ENCODE measurements around the gene PLCD3. TPM values are rescaled to one million over a fixed set of nuclear protein-coding genes. Genes with fewer than 3 reads are reported as not detected.

Gene PLCD3
- total RNA-seq, 1 experiment from 2014 or later, result 35.1 TPM

DNA sequence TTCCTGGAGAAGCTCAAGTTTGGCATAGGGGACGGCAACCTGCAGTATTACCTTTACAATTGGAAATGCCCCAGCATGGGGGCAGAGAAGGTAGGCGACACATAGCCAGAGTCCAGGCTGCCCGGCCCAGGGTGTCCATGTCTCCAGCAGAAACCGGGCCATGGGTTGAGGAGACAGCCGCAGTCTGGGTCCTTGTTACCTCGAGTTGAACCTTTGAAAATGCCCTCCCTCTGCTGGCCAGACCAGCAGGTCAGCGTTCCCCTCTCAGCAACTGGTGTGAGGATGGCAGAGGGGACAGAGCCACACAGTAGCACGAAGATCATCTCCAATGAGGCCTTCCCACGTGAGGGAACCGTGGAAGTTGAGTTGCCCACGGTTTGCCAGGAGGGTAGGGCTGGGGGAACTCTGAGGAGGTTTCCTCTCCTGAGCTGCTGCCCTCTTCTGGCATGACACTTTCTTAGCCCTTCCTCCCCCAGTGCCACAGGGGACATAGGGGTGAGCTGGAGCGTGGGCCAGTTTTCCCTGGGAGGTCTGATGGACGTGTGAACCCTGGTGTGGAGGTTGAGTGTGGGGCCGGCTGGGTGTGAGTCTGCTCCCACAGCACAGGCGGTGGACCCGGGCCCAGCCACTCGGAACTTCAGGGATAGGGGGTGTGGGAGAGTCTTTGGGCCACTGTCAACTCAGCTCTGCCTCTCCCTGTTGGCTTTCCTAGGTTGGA is 27.2 kb downstream of the PLCD3 start:
- H3K27ac ChIP-seq (ENCODE audit: low read length), result no peak overlapping the region
- no peaks in the 10 kb centered on the region for H3K27me3 ChIP-seq (ENCODE audit: low read length)
- H3K9me2 ChIP-seq (replicated peaks; ENCODE audit: low read length), result no peaks in the 10 kb centered on the region
- no peak overlapping the region for H3K4me3 ChIP-seq (ENCODE audit: low read length)
- H3F3A ChIP-seq (ENCODE audit: low read length, unreplicated experiment), result peaks cover 3% of the 10 kb centered on the region
- DNase-seq (no peak), ATAC-seq (peak; percentile 16)
- POLR2A ChIA-PET (ENCODE audit: unreplicated experiment), result no interaction called here
- no peaks in the 10 kb centered on the region for H3K9me3 ChIP-seq (ENCODE audit: low read length)
- BruUV-seq (replicated peaks), result no TSS peak
- no peaks in the 10 kb centered on the region for H4K20me1 ChIP-seq (ENCODE audit: low read length)
- peaks cover 65% of the 10 kb centered on the region for H3K36me3 ChIP-seq (ENCODE audit: low read depth, low read length)
- no peak overlapping the region for H3K4me2 ChIP-seq (ENCODE audit: low read length)
- no peak; the same call in none of the 2 replicates for TF ChIP-seq CTCF (conservative IDR thresholded peaks at IDR 0.05; ENCODE audit: low read depth, low read length)
- no peak for TF ChIP-seq EZH2phosphoT487 (IDR thresholded peaks at IDR 0.05; ENCODE audit: borderline replicate concordance, low read length)
- no peak for TF ChIP-seq EZH2 (IDR thresholded peaks at IDR 0.05; ENCODE audit: low read length, unreplicated experiment)
- H3K79me2 ChIP-seq (ENCODE audit: low read length), result no peaks in the 10 kb centered on the region
- no peaks in the 10 kb centered on the region for H3K4me1 ChIP-seq (ENCODE audit: insufficient read depth, low read length)
- H3K9ac ChIP-seq (ENCODE audit: low read length), result no peak overlapping the region
- H2AFZ ChIP-seq (ENCODE audit: low read length), result no peak overlapping the region
- intact Hi-C loops (cut with micrococcal nuclease), result no loop called here
- CTCF ChIA-PET, result interaction anchor here (2.4 kb wide), 1 partner anchor 30 kb away, joined by 15 read pairs; the partner anchor contains the start of gene ACBD4

DNA sequence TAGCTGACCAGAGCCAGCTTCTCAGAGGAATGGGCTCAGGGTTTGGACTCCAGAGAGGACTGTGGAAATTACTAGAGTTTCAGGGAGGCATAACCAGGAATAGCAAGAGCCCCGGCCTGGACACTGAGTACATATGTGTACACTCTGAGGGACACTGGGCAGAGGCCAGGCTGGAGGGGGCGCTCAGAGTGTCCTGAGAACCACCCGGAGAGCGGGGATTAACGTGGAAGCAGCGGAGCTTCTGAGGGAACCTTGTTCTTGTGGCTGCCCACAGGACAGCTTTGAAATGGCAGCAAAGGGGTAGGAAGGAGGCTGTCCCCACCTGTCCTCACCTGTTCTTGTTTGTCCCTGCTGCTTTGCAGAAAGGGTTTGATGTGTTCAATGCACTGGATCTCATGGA is 27.8 kb downstream of the PLCD3 start:
- Histone ChIP-seq H3K27ac (ENCODE audit: low read length) (no peak overlapping the region), H3K36me3 (ENCODE audit: low read depth, low read length) (peaks cover 70% of the 10 kb centered on the region), H3K4me3 (ENCODE audit: low read length) (no peak overlapping the region), H3K4me2 (ENCODE audit: low read length) (no peak overlapping the region), H4K20me1 (ENCODE audit: low read length) (no peaks in the 10 kb centered on the region), H3K9ac (ENCODE audit: low read length) (no peak overlapping the region), H3K9me2 (replicated peaks; ENCODE audit: low read length) (no peaks in the 10 kb centered on the region), H3K27me3 (ENCODE audit: low read length) (no peaks in the 10 kb centered on the region), H3K9me3 (ENCODE audit: low read length) (no peaks in the 10 kb centered on the region), H2AFZ (ENCODE audit: low read length) (no peak overlapping the region), H3F3A (ENCODE audit: low read length, unreplicated experiment) (peaks cover 3% of the 10 kb centered on the region), H3K4me1 (ENCODE audit: insufficient read depth, low read length) (no peaks in the 10 kb centered on the region), H3K79me2 (ENCODE audit: low read length) (no peaks in the 10 kb centered on the region)
- POLR2A ChIA-PET (ENCODE audit: unreplicated experiment), result no interaction called here
- CTCF ChIA-PET, result interaction anchor here (2.4 kb wide), 1 partner anchor 31 kb away, joined by 15 read pairs; the partner anchor contains the start of gene ACBD4
- DNase-seq (no peak), ATAC-seq (no peak)
- no TSS peak for BruUV-seq (replicated peaks)
- TF ChIP-seq CTCF (conservative IDR thresholded peaks at IDR 0.05; ENCODE audit: low read depth, low read length), result no peak
- intact Hi-C loops (cut with micrococcal nuclease), result no loop called here

DNA sequence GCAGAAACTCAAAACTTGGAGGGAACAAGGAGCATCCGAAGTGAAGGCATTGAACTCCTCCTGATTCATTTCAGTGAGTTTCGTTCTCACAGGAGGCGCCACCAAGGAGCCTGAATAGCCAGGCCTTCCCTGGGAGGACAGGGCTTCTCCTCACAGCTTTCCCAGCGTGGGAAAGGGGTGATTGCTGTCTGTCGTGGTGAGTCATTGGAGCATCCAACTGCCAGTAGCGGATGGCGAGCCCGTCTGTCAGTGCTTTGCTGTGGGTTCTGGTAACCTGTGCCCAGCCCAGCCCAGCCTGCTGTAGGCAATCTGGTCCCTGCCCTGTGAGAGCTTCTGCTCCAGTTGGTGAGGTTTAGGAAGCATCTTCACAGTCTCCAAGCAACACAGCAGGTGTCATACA is 28.3 kb downstream of the PLCD3 start:
- ATAC-seq (no peak), DNase-seq (no peak)
- intact Hi-C loops (cut with micrococcal nuclease), result no loop called here
- no peak for TF ChIP-seq EZH2phosphoT487 (IDR thresholded peaks at IDR 0.05; ENCODE audit: borderline replicate concordance, low read length)
- TF ChIP-seq CTCF (conservative IDR thresholded peaks at IDR 0.05; ENCODE audit: low read depth, low read length), result no peak
- TF ChIP-seq EZH2 (IDR thresholded peaks at IDR 0.05; ENCODE audit: low read length, unreplicated experiment), result no peak
- Histone ChIP-seq H3K4me3 (ENCODE audit: low read length) (no peak overlapping the region), H3K9me3 (ENCODE audit: low read length) (no peaks in the 10 kb centered on the region), H3K4me1 (ENCODE audit: insufficient read depth, low read length) (no peaks in the 10 kb centered on the region), H3K9me2 (replicated peaks; ENCODE audit: low read length) (no peaks in the 10 kb centered on the region), H3K27ac (ENCODE audit: low read length) (no peak overlapping the region), H3K27me3 (ENCODE audit: low read length) (no peaks in the 10 kb centered on the region), H2AFZ (ENCODE audit: low read length) (no peak overlapping the region), H4K20me1 (ENCODE audit: low read length) (no peaks in the 10 kb centered on the region), H3F3A (ENCODE audit: low read length, unreplicated experiment) (peaks cover 3% of the 10 kb centered on the region), H3K4me2 (ENCODE audit: low read length) (no peak overlapping the region), H3K9ac (ENCODE audit: low read length) (no peak overlapping the region), H3K36me3 (ENCODE audit: low read depth, low read length) (peaks cover 73% of the 10 kb centered on the region), H3K79me2 (ENCODE audit: low read length) (no peaks in the 10 kb centered on the region)
- CTCF ChIA-PET, result interaction anchor here (2.4 kb wide), 1 partner anchor 31 kb away, joined by 15 read pairs; the partner anchor contains the start of gene ACBD4
- POLR2A ChIA-PET (ENCODE audit: unreplicated experiment), result no interaction called here
- BruUV-seq (replicated peaks), result no TSS peak

Data from PC-3 (cell line).